Measurements from ENCODE around the gene MARK1. TPM values are rescaled to one million over a fixed set of nuclear protein-coding genes. Genes with fewer than 3 reads are reported as not detected.

Gene MARK1
- total and polyA plus RNA-seq, 2 of the 4 experiments (the other 2 are of a cell fraction), result not detected

DNA sequence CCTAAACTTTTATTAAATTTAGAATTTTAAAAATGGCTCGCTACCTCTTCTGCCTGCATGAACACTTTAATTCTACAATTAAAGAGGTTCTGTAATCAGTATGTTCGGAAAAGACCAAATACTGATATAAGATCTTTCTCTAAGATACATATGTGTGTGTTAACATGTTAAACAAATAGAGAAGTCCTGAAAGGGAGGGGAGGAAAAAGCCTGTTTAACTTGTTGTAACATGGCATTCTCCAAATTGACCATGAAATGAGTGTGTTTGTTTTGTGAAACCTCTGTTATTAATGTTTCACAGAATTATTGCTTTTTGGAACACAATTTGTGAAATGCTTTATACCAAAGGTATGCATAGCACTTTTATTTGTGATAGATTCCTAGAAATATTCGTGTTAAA is 77.0 kb downstream of the MARK1 start:
- CTCF ChIA-PET, result interaction anchor here (0.7 kb wide), 1 partner anchor 387 kb away, joined by 3 read pairs; no protein-coding TSS in a partner anchor

More for the DNA sequence above, 77.0 kb downstream of the MARK1 start:
- Histone ChIP-seq H3K4me3 (ENCODE audit: insufficient read depth, low read depth, low read length) (no peak overlapping the region), H2BK5ac (ENCODE audit: low read depth, low read length, poor library complexity, severe bottlenecking) (no peak overlapping the region), H2BK20ac (ENCODE audit: low read depth, low read length) (no peak overlapping the region), H4K20me1 (ENCODE audit: insufficient read depth, low read length) (no peaks in the 10 kb centered on the region), H4K5ac (ENCODE audit: low read depth, low read length) (no peak overlapping the region), H2AFZ (replicated peaks; ENCODE audit: low read length, poor library complexity) (no peak overlapping the region), H2BK15ac (ENCODE audit: low read depth, low read length) (no peak overlapping the region), H3K4me1 (ENCODE audit: control insufficient read depth, insufficient read depth, low read length) (no peaks in the 10 kb centered on the region), H3K4ac (ENCODE audit: low read depth, low read length) (no peak overlapping the region), H3K36me3 (ENCODE audit: control insufficient read depth, insufficient read depth, low read length) (no peaks in the 10 kb centered on the region), H3K9me3 (ENCODE audit: control insufficient read depth, insufficient read depth, low read length) (no peaks in the 10 kb centered on the region), H3K14ac (replicated peaks; ENCODE audit: low read depth, low read length) (no peak overlapping the region), H3K23ac (ENCODE audit: low read depth, low read length) (no peak overlapping the region), H4K8ac (ENCODE audit: low read depth in 2 of 2, low read length in 2 of 2) (no peak overlapping the region), H3K56ac (ENCODE audit: extremely low read depth, insufficient read depth, low read length) (no peak overlapping the region), H3K27me3 (ENCODE audit: control insufficient read depth, insufficient read depth, low read length) (no peaks in the 10 kb centered on the region), H3K9me1 (ENCODE audit: insufficient read depth, low read length) (no peaks in the 10 kb centered on the region), H3K18ac (ENCODE audit: low read depth, low read length) (no peak overlapping the region), H3K4me2 (ENCODE audit: low read depth, low read length) (no peak overlapping the region), H3K79me1 (ENCODE audit: low read depth in 1 of 2, low read length in 2 of 2) (no peaks in the 10 kb centered on the region), H4K91ac (ENCODE audit: insufficient read depth, low read depth, low read length) (no peak overlapping the region), H3K27ac (ENCODE audit: insufficient read depth, low read length) (no peak overlapping the region), H2AK9ac (replicated peaks; ENCODE audit: low read depth, low read length, poor library complexity) (no peak overlapping the region), H3K9ac (ENCODE audit: low read depth, low read length) (no peak overlapping the region), H2AK5ac (ENCODE audit: low read depth, low read length) (no peak overlapping the region), H2BK120ac (ENCODE audit: low read depth, low read length) (no peak overlapping the region)
- POLR2A ChIA-PET (ENCODE audit: unreplicated experiment), result no interaction called here
- no TSS peak for BruUV-seq (replicated peaks)
- in situ Hi-C loops (cut with MboI; ENCODE audit: low sequenced_read_pairs), result no loop called here
- TF ChIP-seq, protein P1, sequence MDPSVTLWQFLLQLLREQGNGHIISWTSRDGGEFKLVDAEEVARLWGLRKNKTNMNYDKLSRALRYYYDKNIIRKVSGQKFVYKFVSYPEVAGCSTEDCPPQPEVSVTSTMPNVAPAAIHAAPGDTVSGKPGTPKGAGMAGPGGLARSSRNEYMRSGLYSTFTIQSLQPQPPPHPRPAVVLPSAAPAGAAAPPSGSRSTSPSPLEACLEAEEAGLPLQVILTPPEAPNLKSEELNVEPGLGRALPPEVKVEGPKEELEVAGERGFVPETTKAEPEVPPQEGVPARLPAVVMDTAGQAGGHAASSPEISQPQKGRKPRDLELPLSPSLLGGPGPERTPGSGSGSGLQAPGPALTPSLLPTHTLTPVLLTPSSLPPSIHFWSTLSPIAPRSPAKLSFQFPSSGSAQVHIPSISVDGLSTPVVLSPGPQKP (IDR thresholded peaks at IDR 0.05; ENCODE audit: borderline replicate concordance, low read depth, low read length), result no peak
- TF ChIP-seq SMC3 (IDR thresholded peaks at IDR 0.05; ENCODE audit: low read depth, low read length), result no peak
- TF ChIP-seq MAFK (IDR thresholded peaks at IDR 0.05; ENCODE audit: low read depth, low read length), result no peak
- no peak for TF ChIP-seq MXI1 (IDR thresholded peaks at IDR 0.05; ENCODE audit: borderline replicate concordance, low read depth, low read length)
- no peak for TF ChIP-seq RFX5 (IDR thresholded peaks at IDR 0.05; ENCODE audit: low read depth, low read length)
- TF ChIP-seq FOS (IDR thresholded peaks at IDR 0.05; ENCODE audit: low read depth, low read length), result no peak
- TF ChIP-seq, protein P2, sequence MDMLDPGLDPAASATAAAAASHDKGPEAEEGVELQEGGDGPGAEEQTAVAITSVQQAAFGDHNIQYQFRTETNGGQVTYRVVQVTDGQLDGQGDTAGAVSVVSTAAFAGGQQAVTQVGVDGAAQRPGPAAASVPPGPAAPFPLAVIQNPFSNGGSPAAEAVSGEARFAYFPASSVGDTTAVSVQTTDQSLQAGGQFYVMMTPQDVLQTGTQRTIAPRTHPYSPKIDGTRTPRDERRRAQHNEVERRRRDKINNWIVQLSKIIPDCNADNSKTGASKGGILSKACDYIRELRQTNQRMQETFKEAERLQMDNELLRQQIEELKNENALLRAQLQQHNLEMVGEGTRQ (IDR thresholded peaks at IDR 0.05; ENCODE audit: low read depth, low read length), result no peak
- TF ChIP-seq MAZ (IDR thresholded peaks at IDR 0.05; ENCODE audit: borderline replicate concordance, low read depth, low read length), result no peak
- TF ChIP-seq RAD21 (IDR thresholded peaks at IDR 0.05; ENCODE audit: low read length), result no peak
- no peak for TF ChIP-seq NFE2L2 (IDR thresholded peaks at IDR 0.05; ENCODE audit: low read depth, low read length)
- no peak for TF ChIP-seq BHLHE40 (IDR thresholded peaks at IDR 0.05; ENCODE audit: low read depth, low read length)
- no peak for TF ChIP-seq POLR2A (IDR thresholded peaks at IDR 0.05; ENCODE audit: low read depth, low read length)
- TF ChIP-seq, protein P3, sequence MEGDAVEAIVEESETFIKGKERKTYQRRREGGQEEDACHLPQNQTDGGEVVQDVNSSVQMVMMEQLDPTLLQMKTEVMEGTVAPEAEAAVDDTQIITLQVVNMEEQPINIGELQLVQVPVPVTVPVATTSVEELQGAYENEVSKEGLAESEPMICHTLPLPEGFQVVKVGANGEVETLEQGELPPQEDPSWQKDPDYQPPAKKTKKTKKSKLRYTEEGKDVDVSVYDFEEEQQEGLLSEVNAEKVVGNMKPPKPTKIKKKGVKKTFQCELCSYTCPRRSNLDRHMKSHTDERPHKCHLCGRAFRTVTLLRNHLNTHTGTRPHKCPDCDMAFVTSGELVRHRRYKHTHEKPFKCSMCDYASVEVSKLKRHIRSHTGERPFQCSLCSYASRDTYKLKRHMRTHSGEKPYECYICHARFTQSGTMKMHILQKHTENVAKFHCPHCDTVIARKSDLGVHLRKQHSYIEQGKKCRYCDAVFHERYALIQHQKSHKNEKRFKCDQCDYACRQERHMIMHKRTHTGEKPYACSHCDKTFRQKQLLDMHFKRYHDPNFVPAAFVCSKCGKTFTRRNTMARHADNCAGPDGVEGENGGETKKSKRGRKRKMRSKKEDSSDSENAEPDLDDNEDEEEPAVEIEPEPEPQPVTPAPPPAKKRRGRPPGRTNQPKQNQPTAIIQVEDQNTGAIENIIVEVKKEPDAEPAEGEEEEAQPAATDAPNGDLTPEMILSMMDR (conservative IDR thresholded peaks at IDR 0.05; ENCODE audit: low read depth, low read length), result no peak
- TF ChIP-seq RCOR1 (IDR thresholded peaks at IDR 0.05; ENCODE audit: insufficient replicate concordance, low read length), result no peak
- no peak for TF ChIP-seq CEBPB (IDR thresholded peaks at IDR 0.05; ENCODE audit: low read depth, low read length)
- no peak for TF ChIP-seq CHD1 (IDR thresholded peaks at IDR 0.05; ENCODE audit: low read depth, low read length)
- no peak for DNase-seq
- intact Hi-C loops (cut with micrococcal nuclease), result no loop called here
- dilution Hi-C loops (cut with HindIII; ENCODE audit: low sequenced_read_pairs, unreplicated experiment), result no loop called here
- ATAC-seq (ENCODE audit: low read depth), result no peak
- no CpG with 5 or more reads among the region's 3 CpGs for WGBS, 2 experiments (ENCODE audit: extremely low coverage in 2 of 2, insufficient read length in 1 of 2)
